Thyroid gland (tissue), 4 donors: ENCODE data around the gene ZNF330. TPM values are rescaled to one million over a fixed set of nuclear protein-coding genes. Genes with fewer than 3 reads are reported as not detected.

Experiments
- DNase-seq, 2 donors: peaks; one replicate each; pipeline ENCODE4 v3.0.0-alpha.2; 2019
- H3K27ac ChIP-seq, 3 donors: fragments of 200-600 bp; sonication (generic); 1 replicate in 2 of 3; 2 replicates in 1 of 3; pipeline ENCODE4 v1.5.1; 2016 to 2019; ENCODE audit warnings: mild to moderate bottlenecking in 1 of 3, moderate library complexity in 1 of 3
- H3K27me3 ChIP-seq: fragments of 200-600 bp; sonication (generic); one replicate; pipeline ENCODE4 v1.5.1; 2019
- H3K36me3 ChIP-seq, 2 donors: fragments of 200-600 bp; sonication (generic); one replicate each; pipeline ENCODE4 v1.5.1; 2016 to 2019
- H3K4me1 ChIP-seq, 2 donors: fragments of 200-600 bp; sonication (generic); one replicate each; pipeline ENCODE4 v1.5.1; 2017 to 2019
- H3K4me3 ChIP-seq, 3 donors: fragments of 200-600 bp; sonication (generic); replicated peaks in 1 of 3; 1 replicate in 2 of 3; 2 replicates in 1 of 3; pipeline ENCODE4 v1.5.1; 2016; ENCODE audit warnings: mild to moderate bottlenecking in 1 of 3
- H3K9me3 ChIP-seq: fragments of 200-600 bp; sonication (generic); one replicate; pipeline ENCODE4 v1.5.1; 2017
- CTCF ChIP-seq, 6 experiments: fragments of 200-600 bp in 3 of 6; fragments of 450-650 bp in 3 of 6; sonication (generic) in 3 of 6; IDR thresholded peaks; one replicate each; pipeline ENCODE4 v1.5.1; 2016 to 2019; ENCODE audit warnings: antibody characterized with exemption in 6 of 6, mild to moderate bottlenecking in 2 of 6, inconsistent platforms in 1 of 6, moderate library complexity in 1 of 6
- POLR2A ChIP-seq, 2 donors: fragments of 450-650 bp; IDR thresholded peaks; one replicate each; pipeline ENCODE4 v1.6.1; 2017; ENCODE audit warnings: antibody characterized with exemption in 2 of 2, mild to moderate bottlenecking in 2 of 2, moderate library complexity in 1 of 2
- WGBS, 2 donors: methylation state at CpG; one replicate each; pipeline ENCODE4 v1.1.5; 2017; 5-methylcytosine and 5-hydroxymethylcytosine counted together
- intact Hi-C: fragments of 100-400 bp; cut with DNase I; formaldehyde crosslinking; loops from one replicate; pipeline ENCODE4 v1.15.1; 2023
- total RNA-seq, 4 donors: library from RNA; depleted of rRNA; stranded (reverse); fragments of >200 nt; gene quantifications; one replicate each; pipeline ENCODE4 v1.2.3, GENCODE V29; 2016

ZNF330 gene
- total RNA-seq, 4 donors from 2014 or later, result 42.7 to 57.9 (median 46.4) TPM

GRCh38 chr4:141233673-141234072, 13.0 kb downstream of the ZNF330 start:
- Histone ChIP-seq H3K4me3 (no peak overlapping the region), H3K4me1 (no peaks in the 10 kb centered on the region), H3K27me3 (no peaks in the 10 kb centered on the region), H3K9me3 (no peaks in the 10 kb centered on the region), H3K36me3 (peaks cover 46 to 50% of the 10 kb centered on the region in 2 donors), H3K27ac (no peak overlapping the region)
- DNase-seq, result no peak
- TF ChIP-seq POLR2A (IDR thresholded peaks at IDR 0.05), result no peak
- no peak for TF ChIP-seq CTCF (IDR thresholded peaks at IDR 0.05)
- 91 to 92% methylated on average over 3 of the region's 3 CpGs for WGBS, 2 donors
- intact Hi-C loops, result no loop called here

GRCh38 chr4:141238186-141238585, 17.5 kb downstream of the ZNF330 start:
- intact Hi-C loops, result no loop called here
- WGBS, 2 donors, result 63 to 89% methylated on average over 3 of the region's 3 CpGs
- no peak overlapping the region for H3K4me3 ChIP-seq
- no peak for DNase-seq
- no peak overlapping the region for H3K27ac ChIP-seq
- H3K27me3 ChIP-seq, result no peaks in the 10 kb centered on the region
- peaks cover 14 to 16% of the 10 kb centered on the region in 2 donors for H3K36me3 ChIP-seq
- TF ChIP-seq CTCF (IDR thresholded peaks at IDR 0.05), result no peak
- TF ChIP-seq POLR2A (IDR thresholded peaks at IDR 0.05), result no peak
- H3K9me3 ChIP-seq, result no peaks in the 10 kb centered on the region
- no peaks in the 10 kb centered on the region for H3K4me1 ChIP-seq

- intact Hi-C loops, result no loop called here
- Histone ChIP-seq H3K36me3 (no peaks in the 10 kb centered on the region), H3K27ac (no peak overlapping the region), H3K27me3 (no peaks in the 10 kb centered on the region), H3K4me3 (no peak overlapping the region), H3K4me1 (no peaks in the 10 kb centered on the region), H3K9me3 (no peaks in the 10 kb centered on the region)
- TF ChIP-seq POLR2A (IDR thresholded peaks at IDR 0.05) (no peak), CTCF (IDR thresholded peaks at IDR 0.05) (no peak)
- DNase-seq, result no peak
- 74 to 88% methylated on average over 3 of the region's 3 CpGs for WGBS, 2 donors
Measured at GRCh38 chr4:141240259-141240658, 19.6 kb downstream of the ZNF330 start.

GRCh38 chr4:141240671-141241070, 20.0 kb downstream of the ZNF330 start:
- H3K9me3 ChIP-seq, result no peaks in the 10 kb centered on the region
- no peak overlapping the region for H3K27ac ChIP-seq
- TF ChIP-seq POLR2A (IDR thresholded peaks at IDR 0.05), result no peak
- TF ChIP-seq CTCF (IDR thresholded peaks at IDR 0.05), result no peak
- H3K4me1 ChIP-seq, result no peaks in the 10 kb centered on the region
- intact Hi-C loops, result no loop called here
- H3K27me3 ChIP-seq, result no peaks in the 10 kb centered on the region
- H3K4me3 ChIP-seq, result no peak overlapping the region
- H3K36me3 ChIP-seq, result no peaks in the 10 kb centered on the region
- DNase-seq, result no peak
- WGBS, 2 donors, result 80 to 82% methylated on average over 2 of the region's 2 CpGs

- no peaks in the 10 kb centered on the region for H3K27me3 ChIP-seq
- no peak overlapping the region for H3K27ac ChIP-seq
- WGBS, 2 donors, result 61 to 92% methylated on average over 1 of the region's 1 CpG
- no peak overlapping the region for H3K4me3 ChIP-seq
- intact Hi-C loops, result no loop called here
- peaks cover 5 to 8% of the 10 kb centered on the region in 2 donors for H3K4me1 ChIP-seq
- no peak for TF ChIP-seq POLR2A (IDR thresholded peaks at IDR 0.05)
- no peak for TF ChIP-seq CTCF (IDR thresholded peaks at IDR 0.05)
- no peaks in the 10 kb centered on the region for H3K9me3 ChIP-seq
- DNase-seq, result no peak
- no peaks in the 10 kb centered on the region for H3K36me3 ChIP-seq
Measured at GRCh38 chr4:141241986-141242385, 21.3 kb downstream of the ZNF330 start.
